Neural cell (in vitro differentiated cells): ENCODE data around the gene PGF. TPM values are rescaled to one million over a fixed set of nuclear protein-coding genes. Genes with fewer than 3 reads are reported as not detected.

Source experiments
- H2AFZ ChIP-seq: fragments of 200-600, 300-800 bp; sonication (generic), shearing (Covaris generic); 2 replicates; pipeline ENCODE4 v1.6.0; 2014; ENCODE audit warnings: low read depth, mild to moderate bottlenecking, antibody characterized with exemption, low read length, moderate library complexity
- H3F3A ChIP-seq: fragments of 200-600 bp; shearing (Covaris generic); 2 replicates; pipeline ENCODE4 v1.6.1; 2016; ENCODE audit warnings: mild to moderate bottlenecking, moderate library complexity, mixed read lengths, antibody characterized with exemption, low read length; ENCODE audit not compliant: insufficient read depth, poor library complexity, severe bottlenecking
- H3K27ac ChIP-seq: fragments of 200-600, 300-800 bp; sonication (generic), shearing (Covaris generic); 2 replicates; pipeline ENCODE4 v1.5.1; 2014; ENCODE audit warnings: mild to moderate bottlenecking, low read length, moderate library complexity
- H3K27me3 ChIP-seq: fragments of 300-800, 200-600 bp; sonication (generic), shearing (Covaris generic); 2 replicates; pipeline ENCODE4 v1.6.0; 2014; ENCODE audit warnings: mild to moderate bottlenecking, low read depth, low read length, moderate library complexity; ENCODE audit not compliant: insufficient read depth
- H3K36me3 ChIP-seq: fragments of 300-800, 200-600 bp; sonication (generic), shearing (Covaris generic); 2 replicates; pipeline ENCODE4 v1.5.1; 2014; ENCODE audit warnings: mild to moderate bottlenecking, antibody characterized with exemption, low read length, moderate library complexity; ENCODE audit not compliant: insufficient read depth
- H3K4me2 ChIP-seq: fragments of 300-800, 200-600 bp; sonication (generic), shearing (Covaris generic); 2 replicates; pipeline ENCODE4 v1.6.0; 2014; ENCODE audit warnings: mild to moderate bottlenecking, low read length
- H3K4me3 ChIP-seq: fragments of 300-800, 200-600 bp; sonication (generic), shearing (Covaris generic); 2 replicates; pipeline ENCODE4 v1.5.1; 2014; ENCODE audit warnings: mild to moderate bottlenecking, low read length, moderate library complexity
- H3K79me2 ChIP-seq: fragments of 200-600 bp; shearing (Covaris generic); replicated peaks from 2 replicates; pipeline ENCODE4 v1.6.0; 2014; ENCODE audit warnings: mild to moderate bottlenecking, low read length, moderate library complexity; ENCODE audit not compliant: insufficient read depth
- H3K9ac ChIP-seq: fragments of 300-800, 200-600 bp; sonication (generic), shearing (Covaris generic); 2 replicates; pipeline ENCODE4 v1.6.1; 2016; ENCODE audit warnings: mild to moderate bottlenecking, low read length, mixed read lengths
- H3K9me2 ChIP-seq: fragments of 200-600 bp; shearing (Covaris generic); 2 replicates; pipeline ENCODE4 v1.6.1; 2016; ENCODE audit warnings: mild to moderate bottlenecking, low read length, mixed read lengths; ENCODE audit not compliant: insufficient read depth
- H3K9me3 ChIP-seq: fragments of 200-600, 300-800 bp; sonication (generic), shearing (Covaris generic); 2 replicates; pipeline ENCODE4 v1.6.1; 2016; ENCODE audit warnings: mild to moderate bottlenecking, mixed run types, low read length, moderate library complexity, mixed read lengths
- H4K20me1 ChIP-seq: fragments of 200-600 bp; shearing (Covaris generic); 2 replicates; pipeline ENCODE4 v1.6.1; 2016; ENCODE audit warnings: mild to moderate bottlenecking, mixed run types; ENCODE audit not compliant: insufficient read depth
- EP300 ChIP-seq: fragments of 450-650 bp; conservative IDR thresholded peaks from 2 replicates; pipeline ENCODE4 v1.6.1; 2014; ENCODE audit warnings: antibody characterized with exemption, mild to moderate bottlenecking, moderate library complexity; ENCODE audit not compliant: poor library complexity, severe bottlenecking
- EZH2 ChIP-seq: fragments of 200-600, 300-800 bp; shearing (Covaris generic), sonication (generic); IDR thresholded peaks from 2 replicates; pipeline ENCODE4 v1.6.1; 2014; ENCODE audit warnings: antibody characterized with exemption, low read length, borderline replicate concordance, mild to moderate bottlenecking; ENCODE audit not compliant: insufficient read depth, poor library complexity, severe bottlenecking
- MXI1 ChIP-seq: fragments of 450-650 bp; conservative IDR thresholded peaks from 2 replicates; pipeline ENCODE4 v1.6.1; 2014; ENCODE audit warnings: antibody characterized with exemption, mild to moderate bottlenecking; ENCODE audit not compliant: poor library complexity, severe bottlenecking
- POLR2AphosphoS5 ChIP-seq: IDR thresholded peaks from 2 replicates; pipeline ENCODE4 v1.6.1; 2012
- RAD21 ChIP-seq: fragments of 450-650 bp; conservative IDR thresholded peaks from 2 replicates; pipeline ENCODE4 v1.6.1; 2014; ENCODE audit warnings: antibody characterized with exemption, mild to moderate bottlenecking, moderate library complexity
- SMC3 ChIP-seq: fragments of 450-650 bp; conservative IDR thresholded peaks from 2 replicates; pipeline ENCODE4 v1.6.1; 2014; ENCODE audit warnings: antibody characterized with exemption, mild to moderate bottlenecking, moderate library complexity; ENCODE audit not compliant: poor library complexity
- TAF1 ChIP-seq: IDR thresholded peaks from 2 replicates; pipeline ENCODE4 v1.6.1; 2012; ENCODE audit warnings: low read depth
- polyA plus RNA-seq: library from polyadenylated mRNA; depleted of rRNA; stranded (reverse); fragments of >200 nt; gene quantifications from 2 replicates; pipeline ENCODE4 v1.2.3, GENCODE V29; 2014
- TF ChIP-seq, protein P1 (sequence below): IDR thresholded peaks from 2 replicates; pipeline ENCODE4 v1.6.1; 2012; ENCODE audit warnings: borderline replicate concordance
- TF ChIP-seq, protein P2 (sequence below): fragments of 450-650 bp; IDR thresholded peaks from 2 replicates; pipeline ENCODE4 v1.5.1; 2014; ENCODE audit warnings: antibody characterized with exemption, mild to moderate bottlenecking, moderate library complexity; ENCODE audit not compliant: poor library complexity, severe bottlenecking

Gene PGF
- polyA plus RNA-seq, 1 donor from 2014 or later: not detected

DNA sequence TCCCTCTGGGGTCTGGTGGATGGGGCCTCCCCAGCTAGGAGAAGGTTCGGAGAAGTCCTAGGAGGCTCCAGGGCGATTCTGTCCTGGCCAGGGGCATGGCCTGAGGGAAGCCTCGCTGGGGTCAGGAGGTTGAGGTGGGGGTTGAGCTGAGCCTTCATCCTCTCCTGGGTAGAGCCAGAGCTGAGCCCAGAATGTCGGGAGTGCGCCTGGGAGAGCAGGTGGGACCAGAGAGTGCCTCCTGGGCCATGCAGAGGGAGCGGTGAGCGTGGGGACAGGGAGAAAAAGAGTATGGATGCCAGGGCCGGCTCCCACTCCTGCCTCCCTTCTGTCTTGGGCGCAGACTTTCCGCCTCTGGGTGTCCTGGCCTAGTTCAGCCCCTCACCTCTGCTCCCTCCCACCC, 45.5 kb downstream of the PGF start:
- Histone ChIP-seq H3K9me3 (no peaks in the 10 kb centered on the region), H3K27me3 (no peaks in the 10 kb centered on the region)

DNA sequence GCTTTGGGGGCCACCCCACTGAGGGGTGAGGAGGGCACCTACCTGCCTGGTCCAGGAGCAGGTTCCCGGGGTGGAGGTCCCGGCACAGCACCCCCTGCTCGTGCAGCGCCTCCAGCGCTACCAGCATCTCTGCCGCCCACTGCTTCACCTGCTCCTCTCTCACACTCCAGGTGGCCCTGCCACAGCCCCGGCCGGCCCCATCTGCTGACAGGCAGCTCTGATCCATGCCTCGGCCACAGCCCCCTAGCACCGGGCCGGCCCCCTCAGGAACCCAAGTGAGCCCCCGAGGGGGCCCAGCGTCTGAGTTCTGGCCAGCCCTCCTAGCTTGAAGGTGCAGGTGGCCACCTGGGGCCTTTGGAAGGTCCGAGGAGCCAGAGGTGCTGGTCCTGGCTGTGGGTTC, 45.9 kb downstream of the PGF start:
- TF ChIP-seq TAF1 (no peak), EZH2 (no peak), EP300 (no peak), POLR2AphosphoS5 (no peak), RAD21 (no peak), MXI1 (no peak), SMC3 (no peak)
- TF ChIP-seq, protein P1, sequence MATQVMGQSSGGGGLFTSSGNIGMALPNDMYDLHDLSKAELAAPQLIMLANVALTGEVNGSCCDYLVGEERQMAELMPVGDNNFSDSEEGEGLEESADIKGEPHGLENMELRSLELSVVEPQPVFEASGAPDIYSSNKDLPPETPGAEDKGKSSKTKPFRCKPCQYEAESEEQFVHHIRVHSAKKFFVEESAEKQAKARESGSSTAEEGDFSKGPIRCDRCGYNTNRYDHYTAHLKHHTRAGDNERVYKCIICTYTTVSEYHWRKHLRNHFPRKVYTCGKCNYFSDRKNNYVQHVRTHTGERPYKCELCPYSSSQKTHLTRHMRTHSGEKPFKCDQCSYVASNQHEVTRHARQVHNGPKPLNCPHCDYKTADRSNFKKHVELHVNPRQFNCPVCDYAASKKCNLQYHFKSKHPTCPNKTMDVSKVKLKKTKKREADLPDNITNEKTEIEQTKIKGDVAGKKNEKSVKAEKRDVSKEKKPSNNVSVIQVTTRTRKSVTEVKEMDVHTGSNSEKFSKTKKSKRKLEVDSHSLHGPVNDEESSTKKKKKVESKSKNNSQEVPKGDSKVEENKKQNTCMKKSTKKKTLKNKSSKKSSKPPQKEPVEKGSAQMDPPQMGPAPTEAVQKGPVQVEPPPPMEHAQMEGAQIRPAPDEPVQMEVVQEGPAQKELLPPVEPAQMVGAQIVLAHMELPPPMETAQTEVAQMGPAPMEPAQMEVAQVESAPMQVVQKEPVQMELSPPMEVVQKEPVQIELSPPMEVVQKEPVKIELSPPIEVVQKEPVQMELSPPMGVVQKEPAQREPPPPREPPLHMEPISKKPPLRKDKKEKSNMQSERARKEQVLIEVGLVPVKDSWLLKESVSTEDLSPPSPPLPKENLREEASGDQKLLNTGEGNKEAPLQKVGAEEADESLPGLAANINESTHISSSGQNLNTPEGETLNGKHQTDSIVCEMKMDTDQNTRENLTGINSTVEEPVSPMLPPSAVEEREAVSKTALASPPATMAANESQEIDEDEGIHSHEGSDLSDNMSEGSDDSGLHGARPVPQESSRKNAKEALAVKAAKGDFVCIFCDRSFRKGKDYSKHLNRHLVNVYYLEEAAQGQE: no peak
- TF ChIP-seq, protein P2, sequence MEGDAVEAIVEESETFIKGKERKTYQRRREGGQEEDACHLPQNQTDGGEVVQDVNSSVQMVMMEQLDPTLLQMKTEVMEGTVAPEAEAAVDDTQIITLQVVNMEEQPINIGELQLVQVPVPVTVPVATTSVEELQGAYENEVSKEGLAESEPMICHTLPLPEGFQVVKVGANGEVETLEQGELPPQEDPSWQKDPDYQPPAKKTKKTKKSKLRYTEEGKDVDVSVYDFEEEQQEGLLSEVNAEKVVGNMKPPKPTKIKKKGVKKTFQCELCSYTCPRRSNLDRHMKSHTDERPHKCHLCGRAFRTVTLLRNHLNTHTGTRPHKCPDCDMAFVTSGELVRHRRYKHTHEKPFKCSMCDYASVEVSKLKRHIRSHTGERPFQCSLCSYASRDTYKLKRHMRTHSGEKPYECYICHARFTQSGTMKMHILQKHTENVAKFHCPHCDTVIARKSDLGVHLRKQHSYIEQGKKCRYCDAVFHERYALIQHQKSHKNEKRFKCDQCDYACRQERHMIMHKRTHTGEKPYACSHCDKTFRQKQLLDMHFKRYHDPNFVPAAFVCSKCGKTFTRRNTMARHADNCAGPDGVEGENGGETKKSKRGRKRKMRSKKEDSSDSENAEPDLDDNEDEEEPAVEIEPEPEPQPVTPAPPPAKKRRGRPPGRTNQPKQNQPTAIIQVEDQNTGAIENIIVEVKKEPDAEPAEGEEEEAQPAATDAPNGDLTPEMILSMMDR: no peak
- no peak overlapping the region for H3K9ac ChIP-seq
- no peaks in the 10 kb centered on the region for H3K36me3 ChIP-seq
- no peaks in the 10 kb centered on the region for H3K27me3 ChIP-seq
- H3K9me2 ChIP-seq: no peaks in the 10 kb centered on the region
- no peaks in the 10 kb centered on the region for H3K9me3 ChIP-seq
- no peak overlapping the region for H2AFZ ChIP-seq
- no peak overlapping the region for H3K27ac ChIP-seq
- no peaks in the 10 kb centered on the region for H3F3A ChIP-seq
- H3K79me2 ChIP-seq: no peaks in the 10 kb centered on the region
- no peak overlapping the region for H3K4me3 ChIP-seq
- no peaks in the 10 kb centered on the region for H4K20me1 ChIP-seq
- H3K4me2 ChIP-seq: no peak overlapping the region

More for the DNA sequence above, 45.5 kb downstream of the PGF start:
- H3K27ac ChIP-seq: no peak overlapping the region
- H3K79me2 ChIP-seq: no peaks in the 10 kb centered on the region
- H3K9ac ChIP-seq: no peak overlapping the region
- H2AFZ ChIP-seq: no peak overlapping the region
- no peak for TF ChIP-seq POLR2AphosphoS5
- no peak for TF ChIP-seq RAD21
- no peak for TF ChIP-seq TAF1
- no peak for TF ChIP-seq EP300
- TF ChIP-seq SMC3: no peak
- TF ChIP-seq EZH2: no peak
- TF ChIP-seq, protein P2: no peak
- TF ChIP-seq, protein P1: no peak
- no peak for TF ChIP-seq MXI1
- no peaks in the 10 kb centered on the region for H3K36me3 ChIP-seq
- no peaks in the 10 kb centered on the region for H3F3A ChIP-seq
- H3K4me3 ChIP-seq: no peak overlapping the region
- no peaks in the 10 kb centered on the region for H4K20me1 ChIP-seq
- no peak overlapping the region for H3K4me2 ChIP-seq
- H3K9me2 ChIP-seq: no peaks in the 10 kb centered on the region
